GM06990 (cell line): Measurements from ENCODE around the gene CDK5RAP2.

Source experiments
- DNase-seq: peaks from one replicate; pipeline ENCODE4 v3.0.0-alpha.2; 2011; ENCODE audit not compliant: insufficient read length; ENCODE audit errors: extremely low read depth
- H3K27me3 ChIP-seq: replicated peaks from 2 replicates; pipeline ENCODE4 v1.6.0; 2011; ENCODE audit warnings: low read length; ENCODE audit not compliant: control insufficient read depth, insufficient read depth
- H3K36me3 ChIP-seq: 2 replicates; pipeline ENCODE4 v1.5.1; 2011; ENCODE audit warnings: low read length; ENCODE audit not compliant: control insufficient read depth, insufficient read depth
- H3K4me3 ChIP-seq: replicated peaks from 2 replicates; pipeline ENCODE4 v1.5.1; 2011; ENCODE audit warnings: low read depth, mild to moderate bottlenecking, control low read depth, low read length
- TF ChIP-seq, protein P1 (sequence below): IDR thresholded peaks from 2 replicates; pipeline ENCODE4 v1.5.1; 2011; ENCODE audit warnings: low read length, control low read depth, mild to moderate bottlenecking, inconsistent platforms; ENCODE audit not compliant: insufficient read depth, poor library complexity, severe bottlenecking

Gene CDK5RAP2

DNA sequence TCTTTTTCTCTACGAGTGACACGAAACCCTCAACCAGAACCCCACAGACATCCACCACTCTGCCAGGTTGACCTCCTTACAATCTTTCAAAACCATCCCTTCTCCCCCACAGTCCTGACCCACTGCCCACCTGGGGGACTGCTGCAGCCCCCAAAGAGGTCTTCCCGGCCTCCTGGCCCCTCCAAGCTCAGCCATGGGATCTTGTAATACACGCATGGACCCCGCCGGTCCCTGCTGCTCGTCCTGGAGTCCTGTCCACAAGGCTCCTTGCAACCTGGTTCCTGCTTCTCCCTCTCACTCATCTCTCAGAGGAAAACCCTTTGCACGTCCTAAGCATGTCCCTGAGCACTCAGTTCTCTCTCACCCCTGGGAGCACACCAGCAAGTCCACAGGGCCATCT, 187.3 kb downstream of the CDK5RAP2 start:
- Histone ChIP-seq H3K36me3 (peaks cover 37% of the 10 kb centered on the region), H3K27me3 (no peaks in the 10 kb centered on the region), H3K4me3 (no peak overlapping the region)
- no peak for DNase-seq
- TF ChIP-seq, protein P1, sequence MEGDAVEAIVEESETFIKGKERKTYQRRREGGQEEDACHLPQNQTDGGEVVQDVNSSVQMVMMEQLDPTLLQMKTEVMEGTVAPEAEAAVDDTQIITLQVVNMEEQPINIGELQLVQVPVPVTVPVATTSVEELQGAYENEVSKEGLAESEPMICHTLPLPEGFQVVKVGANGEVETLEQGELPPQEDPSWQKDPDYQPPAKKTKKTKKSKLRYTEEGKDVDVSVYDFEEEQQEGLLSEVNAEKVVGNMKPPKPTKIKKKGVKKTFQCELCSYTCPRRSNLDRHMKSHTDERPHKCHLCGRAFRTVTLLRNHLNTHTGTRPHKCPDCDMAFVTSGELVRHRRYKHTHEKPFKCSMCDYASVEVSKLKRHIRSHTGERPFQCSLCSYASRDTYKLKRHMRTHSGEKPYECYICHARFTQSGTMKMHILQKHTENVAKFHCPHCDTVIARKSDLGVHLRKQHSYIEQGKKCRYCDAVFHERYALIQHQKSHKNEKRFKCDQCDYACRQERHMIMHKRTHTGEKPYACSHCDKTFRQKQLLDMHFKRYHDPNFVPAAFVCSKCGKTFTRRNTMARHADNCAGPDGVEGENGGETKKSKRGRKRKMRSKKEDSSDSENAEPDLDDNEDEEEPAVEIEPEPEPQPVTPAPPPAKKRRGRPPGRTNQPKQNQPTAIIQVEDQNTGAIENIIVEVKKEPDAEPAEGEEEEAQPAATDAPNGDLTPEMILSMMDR, result no peak

DNA sequence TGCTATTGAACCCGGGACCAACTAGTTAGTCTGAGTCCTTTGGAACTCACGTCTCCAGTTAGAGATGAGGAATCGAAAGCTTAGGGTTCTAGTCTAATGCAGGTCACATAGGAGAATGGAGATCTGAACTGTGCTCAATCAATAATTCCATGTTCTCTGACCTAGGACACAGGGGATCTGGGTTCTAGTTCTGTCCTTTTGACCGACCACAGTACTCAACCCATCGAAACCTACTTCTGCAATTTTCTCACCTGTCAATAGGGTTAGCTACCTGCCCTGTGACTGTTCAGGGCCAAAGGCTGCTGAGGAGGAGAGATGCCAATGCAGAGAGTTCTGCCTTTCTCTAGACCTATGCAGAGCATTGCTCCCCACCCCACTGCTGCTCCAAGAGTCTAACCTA, 187.7 kb downstream of the CDK5RAP2 start:
- TF ChIP-seq, protein P1, result no peak
- Histone ChIP-seq H3K4me3 (no peak overlapping the region), H3K27me3 (no peaks in the 10 kb centered on the region), H3K36me3 (peaks cover 37% of the 10 kb centered on the region)
- no peak for DNase-seq

DNA sequence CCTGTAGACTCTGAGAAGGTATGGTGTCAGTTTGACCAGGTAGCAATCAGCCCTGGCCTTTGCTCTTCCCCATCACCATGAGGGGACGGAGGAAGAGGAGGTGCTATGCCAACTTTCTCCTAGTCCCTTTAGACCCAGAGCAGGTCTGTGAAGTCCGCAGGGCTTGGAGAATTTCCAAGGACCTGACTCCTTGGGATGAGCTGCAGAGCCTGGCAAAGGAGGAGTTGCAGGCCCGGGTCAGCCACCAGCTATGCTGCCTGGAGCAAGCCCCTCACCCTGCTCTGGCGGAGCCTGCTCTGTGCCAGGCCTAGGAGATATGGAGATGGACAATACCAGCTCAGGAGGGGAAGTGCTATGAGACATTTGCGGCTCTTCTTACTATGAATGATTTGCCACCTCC, 188.3 kb downstream of the CDK5RAP2 start:
- peaks cover 37% of the 10 kb centered on the region for H3K36me3 ChIP-seq
- DNase-seq, result no peak
- TF ChIP-seq, protein P1, result no peak
- no peak overlapping the region for H3K4me3 ChIP-seq
- H3K27me3 ChIP-seq, result no peaks in the 10 kb centered on the region

GRCh38 chr9:120390637-120391190, 189.3 kb downstream of the CDK5RAP2 start:
- DNase-seq, result no peak
- H3K36me3 ChIP-seq, result peaks cover 34% of the 10 kb centered on the region
- no peak overlapping the region for H3K4me3 ChIP-seq
- TF ChIP-seq, protein P1, result no peak
- H3K27me3 ChIP-seq, result no peaks in the 10 kb centered on the region

DNA sequence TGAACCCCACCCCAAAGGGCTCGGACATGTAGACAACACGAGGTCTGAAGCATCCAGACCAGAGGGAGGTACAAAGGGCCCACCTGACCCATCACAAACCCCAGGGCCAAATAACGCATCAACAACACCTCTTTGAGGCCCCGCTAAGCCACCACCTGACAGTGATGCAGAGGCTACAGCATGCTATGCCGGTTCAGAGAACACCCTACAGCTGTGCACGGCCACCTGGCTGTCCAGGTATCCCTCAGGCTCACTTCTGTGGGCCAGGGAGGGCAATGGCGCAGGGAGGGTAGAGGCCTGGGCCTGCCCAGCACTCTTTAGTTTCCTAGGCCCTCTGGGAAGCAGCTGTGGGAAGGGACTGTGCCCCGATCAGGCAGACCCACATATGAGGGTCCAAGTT, 190.1 kb downstream of the CDK5RAP2 start:
- Histone ChIP-seq H3K4me3 (no peak overlapping the region), H3K36me3 (peaks cover 32% of the 10 kb centered on the region), H3K27me3 (no peaks in the 10 kb centered on the region)
- no peak for DNase-seq
- TF ChIP-seq, protein P1, result no peak

DNA sequence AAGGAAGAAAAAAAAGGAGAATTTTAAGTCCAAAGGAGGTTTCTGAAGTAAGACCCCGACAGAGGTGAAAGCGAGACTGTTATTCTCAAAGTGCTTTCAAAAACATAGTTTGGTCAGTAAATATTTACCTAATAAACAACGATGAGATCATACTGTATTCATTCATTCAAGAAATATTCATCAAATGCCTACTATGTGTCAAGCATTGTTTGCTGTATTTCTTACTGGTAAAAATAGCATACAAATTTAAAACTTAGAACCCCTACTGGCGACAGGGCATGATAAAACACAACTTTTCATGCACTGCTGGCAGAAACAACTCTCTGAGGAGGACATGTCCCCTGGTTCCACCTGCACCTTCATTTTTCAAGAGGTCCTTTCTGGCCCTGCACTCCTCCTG, 190.7 kb downstream of the CDK5RAP2 start:
- Histone ChIP-seq H3K27me3 (no peaks in the 10 kb centered on the region), H3K4me3 (no peak overlapping the region), H3K36me3 (peaks cover 32% of the 10 kb centered on the region)
- DNase-seq, result no peak
- TF ChIP-seq, protein P1, result no peak
